HG02870 (cell line): ENCODE results near the gene IL6.
"Not testable (repeated sequence)": the region's sequence is repeated elsewhere in the genome, so short reads cannot be mapped to it uniquely, and the experiment has no call there.

Experiments used
- ATAC-seq: cut with Tn5 transposase; IDR thresholded peaks from one replicate; pipeline ENCODE4 v1.9.1; 2021; ENCODE audit warnings: mild to moderate bottlenecking, moderate library complexity; ENCODE audit not compliant: unreplicated experiment

Gene IL6

GRCh38 chr7:22779730-22780323 lies 52.8 kb downstream of the IL6 start:
- not testable (repeated sequence) for ATAC-seq

GRCh38 chr7:22781230-22781711 lies 54.3 kb downstream of the IL6 start:
- no peak for ATAC-seq
